Occipital lobe (tissue), 2 donors: ENCODE data around the gene DEPP1. TPM values are rescaled to one million over a fixed set of nuclear protein-coding genes. Genes with fewer than 3 reads are reported as not detected.

Experiments
- DNase-seq: peaks from one replicate; lab custom pipeline; 2025; lab: John Stamatoyannopoulos, UW
- total RNA-seq: library from RNA; depleted of rRNA; stranded (reverse); fragments of >200 nt; gene quantifications from one replicate; pipeline ENCODE4 v1.2.3, GENCODE V29; 2014

The DEPP1 gene
- total RNA-seq, 1 donor from 2014 or later = 3.1 TPM

DNA sequence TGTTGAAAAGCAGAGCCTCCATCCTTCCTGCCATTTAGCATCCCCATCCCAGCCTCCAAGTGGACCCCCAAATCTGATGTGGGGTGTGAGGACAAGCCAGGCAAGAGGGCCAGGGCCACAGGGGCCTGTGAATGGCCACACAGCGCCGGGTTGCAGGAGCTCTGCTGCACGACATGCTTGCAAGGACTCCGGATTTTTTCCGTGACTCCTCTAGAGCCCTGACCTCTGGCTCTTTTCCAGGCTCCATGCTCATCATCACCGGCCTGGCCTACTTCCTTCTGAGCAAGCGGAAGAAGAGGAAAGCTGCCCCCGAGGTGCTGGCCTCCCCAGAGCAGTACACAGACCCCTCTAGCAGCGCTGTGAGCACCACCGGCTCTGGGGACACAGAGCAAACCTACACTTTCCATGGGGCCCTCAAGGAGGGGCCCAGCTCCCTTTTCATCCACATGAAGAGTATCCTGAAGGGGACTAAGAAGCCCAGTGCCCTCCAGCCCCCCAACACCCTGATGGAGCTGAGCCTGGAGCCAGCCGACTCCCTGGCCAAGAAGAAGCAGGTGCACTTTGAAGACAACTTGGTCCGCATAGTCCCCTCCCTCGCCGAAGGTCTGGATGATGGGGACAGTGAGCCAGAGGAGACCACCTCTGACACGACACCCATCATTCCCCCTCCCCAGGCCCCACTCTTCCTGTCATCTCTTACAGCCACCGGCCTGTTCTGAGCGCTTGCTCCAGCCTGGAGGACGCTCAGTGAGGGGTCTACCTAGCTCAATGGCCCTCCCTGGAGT, 44.0 kb downstream of the DEPP1 start:
- no peak for DNase-seq

- DNase-seq = no peak
These were observed 44.9 kb downstream of the DEPP1 start for GRCh38 chr10:44933451-44934321.

GRCh38 chr10:44932517-44933450, 45.8 kb downstream of the DEPP1 start:
- DNase-seq = peak; percentile 70

DNA sequence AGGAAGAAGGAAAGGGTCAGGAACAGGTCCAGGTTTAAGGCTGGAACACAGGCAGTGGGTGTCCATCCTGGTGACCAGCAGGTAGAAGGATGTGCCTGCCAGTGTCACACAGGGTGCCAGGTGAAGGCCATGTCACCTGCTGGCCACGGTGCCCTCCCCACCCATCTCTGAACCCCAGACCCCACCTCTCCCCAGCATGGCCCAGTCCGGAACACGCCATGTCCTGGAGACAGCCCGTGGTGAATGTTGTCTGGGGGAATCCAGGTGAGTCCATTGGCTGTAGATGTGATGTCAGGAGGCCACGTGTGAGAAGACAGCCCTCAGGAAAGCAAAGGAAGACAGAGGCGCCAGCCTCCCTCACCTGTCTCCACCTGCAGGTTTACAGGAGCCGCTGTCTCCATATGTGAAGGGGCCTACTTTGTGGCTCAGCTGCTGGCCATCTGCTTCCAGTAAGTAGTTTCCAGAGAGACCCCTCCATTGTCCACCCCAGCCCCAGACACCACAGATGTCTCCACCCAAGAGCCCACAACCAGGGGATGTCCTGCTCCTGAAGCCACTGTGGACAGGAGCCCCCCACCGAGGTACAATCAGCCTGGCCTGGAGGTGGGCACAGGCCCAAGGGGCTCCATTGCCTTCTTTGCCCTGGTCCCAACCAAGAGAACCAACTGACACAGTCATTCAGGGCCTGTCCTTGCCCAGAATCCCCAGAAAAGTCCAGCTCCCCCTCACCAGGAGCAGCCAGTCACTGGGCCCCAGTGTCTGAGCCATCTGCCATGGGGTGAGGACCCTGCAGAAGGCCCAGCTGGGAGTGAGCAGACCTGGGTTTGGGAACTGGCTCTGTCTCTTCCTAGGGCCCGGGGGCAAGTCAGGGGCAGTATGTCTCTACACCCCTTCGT, 46.7 kb downstream of the DEPP1 start:
- no peak for DNase-seq

DNA sequence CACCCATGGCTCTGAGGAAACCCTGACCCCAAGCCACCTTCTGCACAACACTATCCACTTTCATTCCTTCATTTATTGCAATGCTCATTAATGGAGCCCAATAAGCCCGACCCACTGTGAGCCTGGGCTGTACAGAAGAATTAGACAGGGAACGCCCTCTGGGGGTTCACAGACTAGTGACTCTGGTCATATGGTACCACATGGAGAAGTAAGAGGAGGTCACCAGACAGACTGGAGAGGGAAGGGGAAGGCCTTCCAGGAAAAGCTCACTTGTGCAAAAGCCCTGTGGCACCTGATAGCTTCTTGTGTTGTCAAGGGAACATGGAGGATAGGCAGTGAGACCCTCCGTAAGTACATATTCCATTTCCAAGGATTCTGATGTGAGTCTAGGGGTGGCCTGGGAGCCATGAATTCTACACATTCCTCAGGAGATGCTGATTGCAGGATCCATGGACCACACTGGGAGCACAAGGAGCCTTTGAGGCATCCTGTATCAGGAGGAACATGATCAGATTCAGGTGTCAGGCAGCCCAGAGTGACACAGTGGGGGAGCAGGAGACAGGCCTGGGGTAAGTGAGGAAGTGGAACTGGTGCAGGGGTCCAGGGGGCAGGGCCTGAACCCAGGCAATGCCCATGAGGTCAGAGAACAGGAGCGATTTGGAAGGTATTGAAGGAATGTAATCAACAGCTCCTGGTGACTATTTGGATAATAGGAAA, 47.5 kb downstream of the DEPP1 start:
- DNase-seq = no peak

DNA sequence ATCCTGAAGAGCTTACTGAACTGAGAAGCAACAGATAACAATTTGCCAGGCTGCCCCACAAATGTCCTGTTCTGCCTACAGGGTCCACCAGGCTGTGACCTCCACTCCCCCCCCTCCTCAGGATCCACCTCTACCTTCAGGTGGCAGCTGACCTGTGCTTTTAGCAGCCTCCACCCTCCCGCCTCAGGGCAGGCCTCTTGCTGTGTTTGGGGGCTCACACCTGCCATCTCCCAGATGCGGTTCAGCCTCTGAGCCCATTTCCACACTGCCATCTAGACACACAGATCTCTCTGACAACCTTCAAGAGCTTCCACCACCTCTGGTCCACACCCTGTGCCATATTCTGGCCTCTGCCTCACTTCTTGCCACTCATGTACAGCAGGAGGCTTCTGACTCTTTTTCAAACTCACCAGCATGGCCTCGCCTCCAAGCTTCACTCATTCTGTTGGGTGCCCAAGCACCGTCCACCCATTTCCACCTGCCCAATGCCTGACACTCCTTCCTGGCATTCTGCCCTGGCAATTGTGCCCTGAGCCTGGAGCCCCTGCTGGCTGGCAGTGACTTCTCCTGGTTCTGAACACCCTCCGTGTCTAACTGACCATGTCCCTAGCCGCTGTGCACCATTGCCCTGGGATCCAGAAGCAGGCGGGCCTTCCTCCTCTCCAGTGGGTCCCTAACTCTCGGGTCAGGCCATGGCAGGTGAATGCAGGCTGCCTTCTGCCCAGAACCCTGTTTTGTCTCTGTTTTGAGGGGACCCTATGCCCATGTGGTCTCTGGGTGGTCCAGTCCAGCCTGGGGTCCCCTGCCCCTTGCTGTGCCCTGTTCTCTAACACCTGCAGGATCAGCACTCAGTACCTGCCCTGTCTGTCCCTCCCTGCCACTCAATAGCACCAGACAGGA, 49.0 kb downstream of the DEPP1 start:
- no peak for DNase-seq

DNA sequence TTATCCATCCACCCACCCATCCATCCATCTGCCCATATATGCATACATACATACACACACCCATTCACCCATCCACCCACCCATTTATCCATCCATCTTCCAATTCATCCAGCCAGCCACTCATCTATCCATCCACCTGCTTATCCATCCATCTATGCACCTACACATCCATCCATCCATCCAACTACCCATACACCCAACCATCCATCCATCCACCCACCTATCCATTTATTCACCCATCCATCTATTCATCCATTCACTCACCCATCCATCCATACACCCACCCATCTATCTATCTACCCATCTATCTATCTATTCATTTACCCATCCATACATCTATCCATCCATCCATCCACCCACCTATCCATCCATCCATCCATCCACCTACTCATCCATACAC, 50.1 kb downstream of the DEPP1 start:
- DNase-seq = no peak

- no peak for DNase-seq
These were observed 51.3 kb downstream of the DEPP1 start for GRCh38 chr10:44927352-44927751.

DNA sequence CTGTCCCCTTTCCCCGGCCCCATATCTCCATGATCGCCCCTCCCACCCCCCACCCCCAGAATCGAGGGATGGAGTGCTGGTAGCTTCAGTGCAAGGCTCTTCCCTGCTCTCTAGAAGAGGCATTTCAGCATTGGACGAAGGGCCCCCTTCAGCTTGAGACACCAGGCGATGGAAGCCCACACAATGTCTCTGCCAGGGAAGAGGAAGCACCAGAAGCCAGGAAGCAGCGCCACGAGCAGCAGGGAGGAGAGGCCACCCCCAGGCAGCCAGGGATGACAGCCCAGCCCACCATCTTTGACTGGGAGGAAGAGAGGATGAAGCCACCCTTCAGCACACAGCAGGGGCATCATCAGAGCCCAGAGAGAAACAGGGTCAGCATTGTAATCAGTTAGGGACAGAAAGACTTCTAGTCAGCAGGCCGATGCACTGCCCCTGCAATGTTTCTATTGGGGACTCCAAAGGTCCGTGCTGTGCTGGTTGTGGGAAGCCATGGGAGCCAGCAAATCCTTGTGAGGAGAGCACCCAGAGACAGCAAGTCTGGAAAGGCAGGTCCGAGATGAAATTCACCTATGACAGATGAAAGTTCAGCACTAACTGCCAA, 51.8 kb downstream of the DEPP1 start:
- no peak for DNase-seq

Other genes with a start within 250 kb of the DEPP1 start
- gene TMEM72, start 67.5 kb downstream of the DEPP1 start, total RNA-seq = 0.16 TPM
- 7.2 TPM for gene RASSF4, start 19.0 kb downstream of the DEPP1 start, total RNA-seq
- gene ZNF22, start 22.1 kb upstream of the DEPP1 start, total RNA-seq = 48.8 TPM